GM12878 (cell line): ENCODE data around the gene LETM1. TPM values are rescaled to one million over a fixed set of nuclear protein-coding genes. Genes with fewer than 3 reads are reported as not detected.

Experiments used
- ATAC-seq: fragments of 200-7000 bp; cut with Tn5 transposase; 3 replicates; pipeline ENCODE4 v1.9.1; 2020; ENCODE audit warnings: mild to moderate bottlenecking, moderate library complexity
- BruUV-seq: library from RNA; stranded (reverse); fragments of 400-500 nt; replicated peaks from 2 replicates; lab custom pipeline; 2021; lab: Mats Ljungman, UMichigan
- CTCF ChIA-PET: fragments of 300-600 bp; sonication (Branson Sonifier 250); formaldehyde crosslinking; extraction: SDS; loops from one replicate; lab custom pipeline; 2021; ENCODE audit warnings: inconsistent platforms; lab: Yijun Ruan, JAX
- POLR2A ChIA-PET: fragments of 350-600 bp; formaldehyde crosslinking; extraction: SDS; loops from one replicate; lab custom pipeline; 2021; ENCODE audit warnings: inconsistent platforms; lab: Charles Lee
- RAD21 ChIA-PET: fragments of 300-600 bp; sonication (Branson Sonifier 250); formaldehyde crosslinking; loops from one replicate; lab custom pipeline; 2023; ENCODE audit warnings: antibody characterized with exemption; ENCODE audit not compliant: unreplicated experiment; lab: Charles Lee
- SMC1A ChIA-PET: fragments of 300-600 bp; sonication (Branson Sonifier 250); formaldehyde crosslinking; loops from one replicate; lab custom pipeline; 2023; ENCODE audit not compliant: unreplicated experiment, uncharacterized antibody; lab: Charles Lee
- DNase-seq: peaks from one replicate; pipeline ENCODE4 v3.0.0-alpha.2; 2011; ENCODE audit warnings: low read depth, low spot score
- FAIRE-seq: peaks from 3 replicates; lab custom pipeline; 2011; peaks lifted over from hg19 to GRCh38; lab: Jason Lieb, UNC
- H2AFZ ChIP-seq: 2 replicates; pipeline ENCODE4 v1.6.0; 2011; ENCODE audit warnings: low read depth, low read length, control low read depth; ENCODE audit not compliant: control insufficient read depth
- H3K27ac ChIP-seq: 2 replicates; pipeline ENCODE4 v1.5.1; 2011; ENCODE audit warnings: control low read depth; ENCODE audit not compliant: control insufficient read depth, insufficient read depth
- H3K27me3 ChIP-seq, 2 experiments: replicated peaks in 1 of 2; 2 replicates each; pipeline versions ENCODE4 v1.6.0 to v1.6.1; 2011; ENCODE audit warnings: low read length in 1 of 2; ENCODE audit not compliant: control insufficient read depth in 2 of 2, insufficient read depth in 2 of 2
- H3K36me3 ChIP-seq, 2 experiments: 2 replicates each; pipeline ENCODE4 v1.5.1; 2011; ENCODE audit warnings: low read length in 1 of 2; ENCODE audit not compliant: control insufficient read depth in 2 of 2, insufficient read depth in 2 of 2
- H3K4me1 ChIP-seq: 2 replicates; pipeline ENCODE4 v1.6.1; 2011; ENCODE audit warnings: mild to moderate bottlenecking, low read length, moderate library complexity, mixed read lengths; ENCODE audit not compliant: control insufficient read depth, insufficient read depth
- H3K4me2 ChIP-seq: 2 replicates; pipeline ENCODE4 v1.6.0; 2011; ENCODE audit warnings: control low read depth; ENCODE audit not compliant: control insufficient read depth, insufficient read depth
- H3K4me3 ChIP-seq: fragments of 200-600 bp; sonication (generic); 2 replicates; pipeline ENCODE4 v1.5.1; 2016
- H3K79me2 ChIP-seq: 2 replicates; pipeline ENCODE4 v1.6.0; 2011; ENCODE audit warnings: low read length; ENCODE audit not compliant: control insufficient read depth, insufficient read depth
- H3K9ac ChIP-seq: 2 replicates; pipeline ENCODE4 v1.8.0; 2011; ENCODE audit warnings: low read length, control low read depth, mixed read lengths; ENCODE audit not compliant: control insufficient read depth, insufficient read depth
- H3K9me3 ChIP-seq: replicated peaks from 3 replicates; pipeline ENCODE4 v1.5.1; 2011; ENCODE audit warnings: mild to moderate bottlenecking, low read length; ENCODE audit not compliant: control insufficient read depth, insufficient read depth
- H4K20me1 ChIP-seq: 2 replicates; pipeline ENCODE4 v1.6.0; 2011; ENCODE audit not compliant: control insufficient read depth, insufficient read depth
- BHLHE40 ChIP-seq, 2 experiments: fragments of 450-650 bp in 1 of 2; IDR thresholded peaks; 2 replicates each; pipeline ENCODE4 v1.6.1; 2011 to 2017; ENCODE audit warnings: low read depth in 2 of 2, borderline replicate concordance in 1 of 2, improper control_type of control experiment in 1 of 2, low read length in 1 of 2, mild to moderate bottlenecking in 1 of 2
- BRCA1 ChIP-seq: IDR thresholded peaks from 2 replicates; pipeline ENCODE4 v1.6.1; 2011; ENCODE audit warnings: low read depth, low read length, improper control_type of control experiment
- EZH2 ChIP-seq: IDR thresholded peaks from 2 replicates; pipeline ENCODE4 v1.6.1; 2012; ENCODE audit warnings: low read depth, mild to moderate bottlenecking, control low read depth, inconsistent platforms, low read length, borderline replicate concordance; ENCODE audit not compliant: control insufficient read depth
- MEF2A ChIP-seq: IDR thresholded peaks from 2 replicates; pipeline ENCODE4 v1.6.1; 2011; ENCODE audit warnings: low read depth, mild to moderate bottlenecking, low read length, moderate library complexity; ENCODE audit not compliant: insufficient read depth
- MTA3 ChIP-seq: IDR thresholded peaks from 2 replicates; pipeline ENCODE4 v1.6.1; 2012; ENCODE audit warnings: low read length, inconsistent platforms, borderline replicate concordance
- RELA ChIP-seq: fragments of 450-650 bp; IDR thresholded peaks from 2 replicates; pipeline ENCODE4 v1.8.0; 2014; ENCODE audit warnings: borderline replicate concordance; ENCODE audit not compliant: partially characterized antibody
- TCF3 ChIP-seq: IDR thresholded peaks from 2 replicates; pipeline ENCODE4 v1.6.1; 2012; ENCODE audit warnings: low read depth, mild to moderate bottlenecking, low read length, borderline replicate concordance; ENCODE audit not compliant: insufficient read depth
- ZNF622 ChIP-seq: fragments of 450-650 bp; IDR thresholded peaks from 2 replicates; pipeline ENCODE4 v1.6.1; 2017; ENCODE audit warnings: mild to moderate bottlenecking, inconsistent platforms
- WGBS: methylation state at CpG from one replicate; pipeline ENCODE4 v1.1.6; 2016; ENCODE audit warnings: low lambda C conversion rate; ENCODE audit not compliant: insufficient replicate concordance, insufficient coverage; ENCODE audit errors: missing lambda C conversion rate; 5-methylcytosine and 5-hydroxymethylcytosine counted together
- in situ Hi-C: fragments of 300-500 bp; cut with MboI; formaldehyde crosslinking; loops from 9 replicates; pipeline ENCODE4 v1.14.3; 2018; ENCODE audit warnings: mixed read lengths
- intact Hi-C: fragments of 100-400 bp; cut with micrococcal nuclease; formaldehyde crosslinking; loops from one replicate; pipeline ENCODE4 v1.14.2; 2022; ENCODE audit not compliant: unreplicated experiment
- polyA plus RNA-seq, 11 experiments: library from polyadenylated mRNA; depleted of rRNA in 4 of 11; unstranded in 6 of 11; stranded (reverse) in 5 of 11; fragments of >200 nt; fragmentation: Nextera tagmentation in 4 of 11; fragmentation: Illumina TruSeq in 1 of 11; extraction: Ambion mirVana in 4 of 11; extraction: Trizol in 1 of 11; gene quantifications; 1 replicate in 1 of 11; 2 replicates in 10 of 11; pipeline versions ENCODE4 v1.2.1 to v1.2.3, GENCODE V29; 2011 to 2016; ENCODE audit warnings: inconsistent platforms in 2 of 11, missing spikeins in 2 of 11, low read depth in 1 of 11
- total RNA-seq, 4 experiments: library from RNA; depleted of rRNA in 3 of 4; stranded (reverse); fragments of >200 nt in 3 of 4; fragmentation: Illumina TruSeq in 1 of 4; extraction: Trizol in 1 of 4; gene quantifications; 2 replicates each; pipeline versions ENCODE4 v1.2.1 to v1.2.3, GENCODE V29; 2013 to 2021
- TF ChIP-seq, protein P1 (sequence below), 3 experiments: IDR thresholded peaks in 2 of 3; conservative IDR thresholded peaks in 1 of 3; 2 replicates each; pipeline ENCODE4 v1.5.1; 2011; ENCODE audit warnings: low read depth in 3 of 3, low read length in 3 of 3, mild to moderate bottlenecking in 3 of 3, control low read depth in 2 of 3, moderate library complexity in 2 of 3, inconsistent platforms in 1 of 3, mixed read lengths in 1 of 3; ENCODE audit not compliant: control insufficient read depth in 2 of 3, insufficient read depth in 1 of 3; ENCODE audit errors: extremely low read depth in 1 of 3

The LETM1 gene
- total and polyA plus RNA-seq, 10 of the 15 experiments (the other 5 are each of a cell fraction or from before 2014, with no cell fraction given): 2.6 to 65.2 (median 30.2) TPM

DNA sequence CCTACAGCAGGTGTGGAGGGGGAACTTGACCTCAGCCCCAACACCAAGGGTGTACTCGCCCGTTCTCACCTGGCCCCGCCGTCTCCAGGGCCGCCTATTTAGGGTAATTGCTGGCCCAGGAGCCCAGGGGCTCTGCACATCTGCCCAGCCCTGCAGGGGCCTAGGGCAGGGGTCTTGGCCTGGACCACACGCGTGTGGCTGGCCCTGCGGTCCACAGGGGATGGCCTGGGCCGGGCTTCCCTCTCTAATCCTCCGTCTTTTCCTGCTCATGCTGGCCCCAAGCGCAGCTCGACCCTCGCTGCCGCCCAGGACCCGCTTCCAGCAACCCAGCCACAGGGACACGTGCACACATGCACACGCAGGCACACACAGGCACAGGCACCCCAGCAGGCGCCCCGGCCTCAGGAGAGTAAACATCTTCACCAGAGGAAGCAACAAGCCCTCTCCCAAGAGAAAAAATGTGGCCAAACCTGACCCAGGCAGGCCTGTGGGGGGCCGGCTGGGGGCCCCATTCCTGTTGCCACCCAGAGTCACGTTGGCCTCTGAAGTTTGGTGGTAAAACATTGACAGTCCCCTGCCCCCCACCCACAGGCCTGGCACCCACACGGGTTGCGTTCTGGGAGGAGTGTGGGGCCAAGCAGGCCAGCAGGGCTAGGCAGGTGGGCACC lies 87.5 kb downstream of the LETM1 start:
- in situ Hi-C loops: no loop called here
- H3K27me3 ChIP-seq: peaks cover 3% of the 10 kb centered on the region in 2 experiments; a peak in 1 of 4 replicates
- no peak overlapping the region for H3K9ac ChIP-seq
- RAD21 ChIA-PET: no interaction called here
- no peak for TF ChIP-seq ZNF622
- TF ChIP-seq BHLHE40 (IDR thresholded peaks at IDR 0.05; ENCODE audit: borderline replicate concordance in 1 of 2, low read depth in 2 of 2, low read length in 1 of 2): peak in 1 of 2 experiments; percentile 48; a peak in 2 of 4 replicates
- TF ChIP-seq, all 136 proteins: peak for 1
- DNase-seq (no peak), ATAC-seq (no peak), FAIRE-seq (no peak)
- ChIA-PET SMC1A (no interaction called here), POLR2A (no interaction called here), CTCF (interaction anchor here (0.8 kb wide), 1 partner anchor 9 kb away, joined by 3 read pairs; no protein-coding TSS in a partner anchor)
- no peak overlapping the region for H3K27ac ChIP-seq
- intact Hi-C loops: no loop called here
- no peak overlapping the region for H3K4me3 ChIP-seq
- H2AFZ ChIP-seq: no peak overlapping the region
- H3K9me3 ChIP-seq: no peaks in the 10 kb centered on the region
- 10% methylated on average over 23 of the region's 23 CpGs for WGBS
- peaks cover 9% of the 10 kb centered on the region for H3K4me1 ChIP-seq
- H3K4me2 ChIP-seq: 0 out of 2 replicates have a peak overlapping the region, but pooled peaks have one; percentile 33
- H3K36me3 ChIP-seq: no peaks in the 10 kb centered on the region
- BruUV-seq: no TSS peak
- H4K20me1 ChIP-seq: no peaks in the 10 kb centered on the region
- H3K79me2 ChIP-seq: no peaks in the 10 kb centered on the region

DNA sequence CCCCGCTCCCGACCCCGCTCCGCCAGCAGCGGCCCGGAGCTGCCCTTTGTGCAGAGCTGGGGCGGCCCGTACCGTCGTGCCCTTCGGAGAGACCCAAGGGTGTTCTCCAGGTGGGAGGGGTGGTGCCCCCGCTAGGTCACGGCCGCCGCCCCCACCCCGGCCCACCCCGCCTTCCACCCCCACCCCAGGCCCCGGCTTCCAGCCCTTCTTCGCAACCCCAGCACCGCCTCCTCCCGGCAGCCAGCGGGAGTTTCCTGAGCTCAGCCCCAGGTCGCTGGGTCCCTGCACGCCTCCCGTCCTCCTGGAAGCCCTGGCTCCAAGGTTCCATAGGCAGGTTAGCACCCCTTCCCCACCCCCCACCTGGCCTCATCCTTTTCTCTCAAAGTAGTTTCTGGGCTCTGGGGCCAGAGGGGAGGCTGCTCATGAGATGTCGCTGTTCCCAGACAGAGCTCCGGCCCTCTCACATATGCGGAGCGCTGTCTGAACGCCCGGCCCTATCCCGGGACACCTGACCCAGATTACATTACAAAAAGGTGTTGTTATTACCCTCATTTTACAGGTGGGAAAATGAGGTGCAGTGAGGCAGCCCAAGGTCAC lies 88.1 kb downstream of the LETM1 start:
- intact Hi-C loops (no loop called here), in situ Hi-C loops (no loop called here)
- H3K4me1 ChIP-seq: peaks cover 9% of the 10 kb centered on the region
- no peak overlapping the region for H3K9ac ChIP-seq
- DNase-seq (no peak), FAIRE-seq (no peak)
- 47% methylated on average over 9 of the region's 32 CpGs for WGBS
- peaks cover 3% of the 10 kb centered on the region in 2 experiments; a peak in 1 of 4 replicates for H3K27me3 ChIP-seq
- H3K27ac ChIP-seq: no peak overlapping the region
- H3K4me2 ChIP-seq: 0 out of 2 replicates have a peak overlapping the region, but pooled peaks have one; percentile 33
- no peaks in the 10 kb centered on the region for H3K36me3 ChIP-seq
- no peaks in the 10 kb centered on the region for H3K79me2 ChIP-seq
- ChIA-PET RAD21 (no interaction called here), POLR2A (no interaction called here), CTCF (interaction anchor here (0.8 kb wide), 1 partner anchor 10 kb away, joined by 3 read pairs; no protein-coding TSS in a partner anchor), SMC1A (no interaction called here)
- no peak overlapping the region for H3K4me3 ChIP-seq
- no peaks in the 10 kb centered on the region for H4K20me1 ChIP-seq
- BruUV-seq: no TSS peak
- TF ChIP-seq MEF2A (no peak), MTA3 (no peak), TCF3 (no peak), BRCA1 (no peak), RELA (no peak), EZH2 (no peak), BHLHE40 (IDR thresholded peaks at IDR 0.05; ENCODE audit: borderline replicate concordance in 1 of 2, low read depth in 2 of 2, low read length in 1 of 2) (no peak)
- TF ChIP-seq, protein P1, sequence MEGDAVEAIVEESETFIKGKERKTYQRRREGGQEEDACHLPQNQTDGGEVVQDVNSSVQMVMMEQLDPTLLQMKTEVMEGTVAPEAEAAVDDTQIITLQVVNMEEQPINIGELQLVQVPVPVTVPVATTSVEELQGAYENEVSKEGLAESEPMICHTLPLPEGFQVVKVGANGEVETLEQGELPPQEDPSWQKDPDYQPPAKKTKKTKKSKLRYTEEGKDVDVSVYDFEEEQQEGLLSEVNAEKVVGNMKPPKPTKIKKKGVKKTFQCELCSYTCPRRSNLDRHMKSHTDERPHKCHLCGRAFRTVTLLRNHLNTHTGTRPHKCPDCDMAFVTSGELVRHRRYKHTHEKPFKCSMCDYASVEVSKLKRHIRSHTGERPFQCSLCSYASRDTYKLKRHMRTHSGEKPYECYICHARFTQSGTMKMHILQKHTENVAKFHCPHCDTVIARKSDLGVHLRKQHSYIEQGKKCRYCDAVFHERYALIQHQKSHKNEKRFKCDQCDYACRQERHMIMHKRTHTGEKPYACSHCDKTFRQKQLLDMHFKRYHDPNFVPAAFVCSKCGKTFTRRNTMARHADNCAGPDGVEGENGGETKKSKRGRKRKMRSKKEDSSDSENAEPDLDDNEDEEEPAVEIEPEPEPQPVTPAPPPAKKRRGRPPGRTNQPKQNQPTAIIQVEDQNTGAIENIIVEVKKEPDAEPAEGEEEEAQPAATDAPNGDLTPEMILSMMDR (IDR thresholded peaks at IDR 0.05 in 2 of 3, conservative IDR thresholded peaks at IDR 0.05 in 1 of 3; ENCODE audit: control insufficient read depth in 2 of 3, extremely low read depth in 1 of 3, insufficient read depth in 1 of 3, low read depth in 3 of 3, low read length in 3 of 3): peak in 2 of 3 experiments; percentile 7 to 35; a peak in 2 of 6 replicates
- TF ChIP-seq, all 136 proteins: peak for 1
- H2AFZ ChIP-seq: no peak overlapping the region
- no peaks in the 10 kb centered on the region for H3K9me3 ChIP-seq
- no peak for ATAC-seq
